ENCODE results near the gene CCDC160. TPM values are rescaled to one million over a fixed set of nuclear protein-coding genes. Genes with fewer than 3 reads are reported as not detected.

CCDC160 gene
- total RNA-seq, 6 experiments from 2014 or later, result not detected

DNA sequence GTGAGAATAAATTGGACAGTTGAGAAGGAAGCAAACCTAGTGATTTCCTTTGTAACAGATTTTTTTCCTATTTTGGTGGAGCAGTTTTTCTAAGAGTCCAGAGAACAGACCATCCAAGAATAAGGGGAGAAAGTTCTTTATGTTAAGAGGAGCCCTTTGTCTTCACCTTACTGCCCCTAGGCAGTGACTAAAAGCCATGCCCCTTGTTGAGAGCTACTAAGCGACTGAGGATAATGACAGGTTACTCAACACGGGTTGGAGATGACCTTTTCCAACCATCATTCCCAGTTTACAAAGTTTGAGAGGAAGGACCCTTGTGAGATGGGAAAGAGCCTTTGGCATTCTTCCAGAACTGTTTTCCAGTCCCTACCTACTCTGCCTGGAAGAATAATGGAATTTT is 3.2 kb downstream of the CCDC160 start:
- TF ChIP-seq, protein P1, sequence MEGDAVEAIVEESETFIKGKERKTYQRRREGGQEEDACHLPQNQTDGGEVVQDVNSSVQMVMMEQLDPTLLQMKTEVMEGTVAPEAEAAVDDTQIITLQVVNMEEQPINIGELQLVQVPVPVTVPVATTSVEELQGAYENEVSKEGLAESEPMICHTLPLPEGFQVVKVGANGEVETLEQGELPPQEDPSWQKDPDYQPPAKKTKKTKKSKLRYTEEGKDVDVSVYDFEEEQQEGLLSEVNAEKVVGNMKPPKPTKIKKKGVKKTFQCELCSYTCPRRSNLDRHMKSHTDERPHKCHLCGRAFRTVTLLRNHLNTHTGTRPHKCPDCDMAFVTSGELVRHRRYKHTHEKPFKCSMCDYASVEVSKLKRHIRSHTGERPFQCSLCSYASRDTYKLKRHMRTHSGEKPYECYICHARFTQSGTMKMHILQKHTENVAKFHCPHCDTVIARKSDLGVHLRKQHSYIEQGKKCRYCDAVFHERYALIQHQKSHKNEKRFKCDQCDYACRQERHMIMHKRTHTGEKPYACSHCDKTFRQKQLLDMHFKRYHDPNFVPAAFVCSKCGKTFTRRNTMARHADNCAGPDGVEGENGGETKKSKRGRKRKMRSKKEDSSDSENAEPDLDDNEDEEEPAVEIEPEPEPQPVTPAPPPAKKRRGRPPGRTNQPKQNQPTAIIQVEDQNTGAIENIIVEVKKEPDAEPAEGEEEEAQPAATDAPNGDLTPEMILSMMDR (IDR thresholded peaks at IDR 0.05), result no peak
- TF ChIP-seq POLR2A (IDR thresholded peaks at IDR 0.05), result no peak
- Histone ChIP-seq H3K27me3 (peaks cover 0 to 5% of the 10 kb centered on the region in 2 donors), H3K9me3 (no peaks in the 10 kb centered on the region), H3K4me3 (no peak overlapping the region), H3K27ac (no peak overlapping the region), H3K4me1 (no peaks in the 10 kb centered on the region), H3K36me3 (no peaks in the 10 kb centered on the region)
- DNase-seq, result no peak
- intact Hi-C loops (cut with DNase I), result no loop called here
- 4% methylated on average over 2 of the region's 2 CpGs for WGBS (ENCODE audit: insufficient coverage, low coverage, low lambda C conversion rate, missing lambda C conversion rate)
- ATAC-seq, result no peak

DNA sequence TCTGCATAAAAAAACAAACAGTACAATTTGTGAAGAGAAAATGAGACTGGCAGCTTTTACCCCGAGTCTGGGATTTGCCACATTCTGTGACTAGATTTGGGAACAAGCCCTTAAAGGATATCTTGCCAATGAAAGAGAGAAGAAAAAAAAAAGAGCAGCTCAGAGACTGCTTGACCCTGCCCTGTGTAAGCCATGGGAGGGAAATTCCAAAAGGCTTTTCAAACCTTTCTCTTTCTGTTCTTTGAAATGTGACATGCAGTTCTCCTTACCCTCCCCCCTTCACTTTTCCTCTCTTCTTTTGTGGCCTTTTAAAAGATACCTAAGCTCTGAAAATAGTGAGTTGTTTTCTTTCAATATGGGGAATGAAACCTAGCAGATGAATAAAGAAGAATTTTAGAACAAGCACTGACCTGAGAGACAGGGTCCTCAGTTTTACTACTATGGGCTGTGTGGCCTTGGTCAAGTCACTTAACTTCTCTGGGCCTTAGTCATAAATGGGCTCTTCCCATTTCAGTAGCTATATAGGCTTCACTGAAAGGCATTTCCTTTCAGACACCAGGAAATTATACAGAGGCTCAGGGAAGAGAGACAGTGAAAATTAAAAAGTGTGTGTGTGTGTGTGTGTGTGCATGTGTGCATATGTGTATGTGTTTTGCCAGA is 5.1 kb downstream of the CCDC160 start:
- H3K9me3 ChIP-seq, result no peaks in the 10 kb centered on the region
- H3K4me1 ChIP-seq, result no peaks in the 10 kb centered on the region
- ATAC-seq (no peak), DNase-seq (no peak)
- H3K27ac ChIP-seq, result no peak overlapping the region
- intact Hi-C loops (cut with DNase I), result no loop called here
- WGBS (ENCODE audit: insufficient coverage, low coverage, low lambda C conversion rate, missing lambda C conversion rate), result 32% methylated on average over 1 of the region's 1 CpG
- no peaks in the 10 kb centered on the region for H3K36me3 ChIP-seq
- no peak overlapping the region for H3K4me3 ChIP-seq
- H3K27me3 ChIP-seq, result peaks cover 0 to 5% of the 10 kb centered on the region in 2 donors
- no peak for TF ChIP-seq POLR2A (IDR thresholded peaks at IDR 0.05)
- TF ChIP-seq, protein P1 (IDR thresholded peaks at IDR 0.05), result no peak

DNA sequence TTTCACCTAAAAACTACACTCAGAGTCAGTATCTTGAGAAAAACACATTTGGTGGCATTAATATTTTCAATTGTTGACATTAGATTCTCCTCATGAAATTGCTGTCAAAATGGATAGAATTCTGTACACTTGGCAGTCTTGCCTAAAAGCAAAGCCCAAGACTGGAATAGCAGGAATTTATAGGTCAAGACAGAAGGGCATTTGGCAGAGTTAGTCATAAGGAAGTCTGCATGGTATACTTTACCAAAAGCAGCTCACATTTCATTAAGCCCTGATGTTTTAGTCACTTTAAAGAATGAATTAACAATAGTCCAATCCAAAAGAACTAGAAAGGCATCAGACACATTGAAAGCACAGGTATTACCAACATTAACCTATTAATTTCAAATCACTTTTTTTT is 7.1 kb downstream of the CCDC160 start:
- H3K9me3 ChIP-seq, result no peaks in the 10 kb centered on the region
- ATAC-seq (no peak), DNase-seq (no peak)
- no peaks in the 10 kb centered on the region for H3K36me3 ChIP-seq
- TF ChIP-seq, protein P1 (IDR thresholded peaks at IDR 0.05), result no peak
- H3K27me3 ChIP-seq, result no peaks in the 10 kb centered on the region
- no peaks in the 10 kb centered on the region for H3K4me1 ChIP-seq
- H3K27ac ChIP-seq, result no peak overlapping the region
- no peak overlapping the region for H3K4me3 ChIP-seq
- intact Hi-C loops (cut with DNase I), result no loop called here

DNA sequence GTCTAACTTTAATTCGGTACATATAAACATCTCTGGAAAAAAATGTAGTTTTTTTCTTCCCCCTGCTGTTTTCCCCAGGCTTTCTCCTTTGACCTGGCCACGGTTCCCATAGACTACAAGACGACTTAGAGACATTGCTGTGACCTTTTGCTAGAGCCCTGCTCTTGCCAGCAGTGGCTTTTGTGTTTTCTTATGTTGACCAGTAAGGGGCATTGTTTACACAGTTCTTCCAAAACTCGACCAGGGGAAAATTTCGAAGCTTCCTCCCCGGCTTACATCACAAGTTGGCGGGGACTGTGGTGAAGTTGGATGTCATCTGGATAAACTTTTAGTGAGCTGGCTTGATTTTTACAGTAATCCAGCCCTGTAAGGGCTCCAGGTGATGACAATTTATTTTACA is 9.3 kb downstream of the CCDC160 start:
- no peak for TF ChIP-seq POLR2A (IDR thresholded peaks at IDR 0.05)
- TF ChIP-seq, protein P1 (IDR thresholded peaks at IDR 0.05), result no peak
- Histone ChIP-seq H3K27me3 (no peaks in the 10 kb centered on the region), H3K27ac (no peak overlapping the region), H3K36me3 (no peaks in the 10 kb centered on the region), H3K9me3 (no peaks in the 10 kb centered on the region), H3K4me1 (no peaks in the 10 kb centered on the region), H3K4me3 (no peak overlapping the region)
- WGBS (ENCODE audit: insufficient coverage, low coverage, low lambda C conversion rate, missing lambda C conversion rate), result 29% methylated on average over 7 of the region's 7 CpGs
- intact Hi-C loops (cut with DNase I), result no loop called here
- DNase-seq (no peak), ATAC-seq (no peak)

DNA sequence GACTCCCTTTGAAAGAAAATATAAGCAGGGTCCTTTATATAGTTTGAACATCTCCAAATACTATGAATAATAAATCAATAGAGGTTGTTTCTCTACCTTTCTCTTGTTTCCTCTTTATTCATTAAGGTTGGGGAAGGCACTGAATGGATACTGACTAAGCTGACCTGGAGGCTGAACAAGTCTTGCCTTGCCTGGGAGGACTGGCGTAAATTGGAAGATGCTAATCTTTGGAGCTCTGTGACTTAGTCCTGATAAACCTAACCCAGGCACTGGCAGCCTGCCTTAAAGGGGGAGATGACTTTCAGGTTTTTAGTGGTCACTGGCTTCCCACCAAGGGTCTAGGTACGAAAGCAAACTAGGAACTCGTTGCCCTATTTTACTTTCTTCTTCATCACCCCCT is 10.5 kb downstream of the CCDC160 start:
- Histone ChIP-seq H3K27ac (no peak overlapping the region), H3K9me3 (no peaks in the 10 kb centered on the region), H3K36me3 (no peaks in the 10 kb centered on the region), H3K4me3 (no peak overlapping the region), H3K27me3 (no peaks in the 10 kb centered on the region), H3K4me1 (no peaks in the 10 kb centered on the region)
- ATAC-seq (no peak), DNase-seq (no peak)
- TF ChIP-seq POLR2A (IDR thresholded peaks at IDR 0.05), result no peak
- TF ChIP-seq, protein P1 (IDR thresholded peaks at IDR 0.05), result no peak
- intact Hi-C loops (cut with DNase I), result no loop called here
- 16% methylated on average over 2 of the region's 3 CpGs for WGBS (ENCODE audit: insufficient coverage, low coverage, low lambda C conversion rate, missing lambda C conversion rate)
